GM03348 (cell line): ENCODE measurements around the gene WWC1.
"Not testable (repeated sequence)": the region's sequence is repeated elsewhere in the genome, so short reads cannot be mapped to it uniquely, and the experiment has no call there.

Experiments used
- DNase-seq: peaks from one replicate; pipeline ENCODE4 v3.0.0; 2012; ENCODE audit warnings: low spot score

WWC1 gene

DNA sequence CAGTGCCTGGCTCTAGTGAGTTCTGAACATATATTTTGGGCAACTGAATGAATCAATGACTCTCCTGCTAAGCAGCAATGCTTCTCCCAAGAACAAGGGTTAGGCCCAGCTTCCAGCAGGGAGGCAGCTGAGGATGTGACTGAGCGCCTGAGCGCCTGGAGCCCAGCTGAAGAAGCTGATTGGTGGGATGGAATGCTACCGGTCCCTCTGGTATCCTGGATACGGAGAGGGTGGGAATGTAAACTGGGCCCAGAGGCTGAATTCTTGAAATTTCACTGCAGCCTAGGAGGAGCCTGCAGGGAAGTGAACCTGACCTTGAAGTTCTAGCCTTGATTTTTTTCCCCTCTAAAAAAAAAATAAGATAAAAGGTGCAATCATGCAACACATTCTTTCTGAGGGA is 43.2 kb downstream of the WWC1 start:
- peak; percentile 49 for DNase-seq

DNA sequence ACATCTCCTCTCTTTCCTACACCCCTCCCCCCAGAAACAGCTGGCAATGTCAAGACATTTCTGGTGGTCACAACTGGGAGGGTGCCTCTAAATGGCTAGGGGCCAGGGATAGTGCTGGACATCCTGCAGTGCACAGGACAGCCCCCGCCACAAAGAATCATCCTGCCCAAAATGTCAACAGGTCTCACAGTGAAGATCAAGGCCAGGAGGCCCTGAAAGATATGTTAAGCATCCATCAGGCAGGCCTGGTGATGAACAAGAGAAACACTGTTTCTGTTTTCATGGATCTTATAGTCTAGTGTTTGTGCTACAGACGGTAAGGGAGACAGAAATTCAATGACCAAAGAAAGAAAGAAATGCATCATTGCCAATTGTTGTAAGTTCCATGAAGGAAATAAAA is 45.9 kb downstream of the WWC1 start:
- no peak for DNase-seq

GRCh38 chr5:168339109-168339771 is 47.8 kb downstream of the WWC1 start:
- DNase-seq = no peak

- not testable (repeated sequence) for DNase-seq
These were observed 48.3 kb downstream of the WWC1 start for GRCh38 chr5:168339772-168340140.

GRCh38 chr5:168340487-168340886 is 49.0 kb downstream of the WWC1 start:
- no peak for DNase-seq

- DNase-seq = no peak
These were observed 49.7 kb downstream of the WWC1 start for GRCh38 chr5:168341178-168341577.

DNA sequence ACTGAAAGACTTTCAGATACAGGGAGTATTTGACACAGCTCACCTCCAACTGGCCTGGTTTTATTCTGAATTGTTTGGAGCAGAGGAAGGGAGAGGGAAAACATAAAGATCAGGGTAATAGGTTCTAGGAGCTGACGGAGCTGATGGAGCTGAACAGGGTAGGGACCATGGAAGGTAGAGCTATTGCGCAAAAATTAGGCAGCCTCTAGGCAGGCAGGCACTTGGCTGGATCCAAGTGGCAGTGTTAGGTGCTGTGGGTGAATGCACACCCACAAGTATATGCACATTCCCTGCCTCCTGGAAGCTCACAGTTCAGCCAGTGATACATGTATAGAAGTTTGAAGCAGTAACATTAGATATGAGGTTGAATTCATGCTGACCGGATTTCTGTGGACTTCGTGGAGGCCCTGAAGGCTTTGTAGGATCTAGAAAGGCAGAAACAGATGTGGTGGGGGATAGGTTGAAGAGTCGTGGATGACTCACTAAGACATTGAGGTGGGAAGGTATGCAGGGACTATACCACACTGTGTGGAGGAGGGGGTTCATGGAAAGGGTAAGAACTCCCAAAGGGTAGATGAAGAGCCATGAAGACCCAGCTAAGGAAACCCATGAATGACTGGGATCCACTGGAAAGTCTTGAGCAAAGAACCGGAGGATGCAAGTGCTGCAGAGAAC is 50.8 kb downstream of the WWC1 start:
- no peak for DNase-seq

GRCh38 chr5:168342985-168343384 is 51.5 kb downstream of the WWC1 start:
- no peak for DNase-seq

DNA sequence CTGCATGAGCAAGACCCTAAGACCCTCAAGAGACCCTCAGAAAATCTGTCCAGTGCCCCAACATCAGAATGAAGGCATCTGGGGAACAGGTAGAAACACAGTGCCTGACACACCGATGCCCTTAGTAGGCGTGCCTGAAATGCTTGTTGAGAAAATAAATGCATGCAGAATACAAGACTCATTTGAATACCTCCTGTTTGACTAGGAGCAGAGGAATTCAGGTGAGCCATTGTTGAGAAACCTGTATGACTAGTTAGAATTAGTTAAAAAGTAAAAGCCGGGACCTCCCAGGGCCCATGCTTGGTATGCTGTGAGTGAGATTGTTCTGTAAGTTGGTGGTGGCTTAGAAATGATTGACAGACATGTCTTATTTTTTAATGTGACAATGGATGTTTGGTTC is 55.0 kb downstream of the WWC1 start:
- no peak for DNase-seq

DNA sequence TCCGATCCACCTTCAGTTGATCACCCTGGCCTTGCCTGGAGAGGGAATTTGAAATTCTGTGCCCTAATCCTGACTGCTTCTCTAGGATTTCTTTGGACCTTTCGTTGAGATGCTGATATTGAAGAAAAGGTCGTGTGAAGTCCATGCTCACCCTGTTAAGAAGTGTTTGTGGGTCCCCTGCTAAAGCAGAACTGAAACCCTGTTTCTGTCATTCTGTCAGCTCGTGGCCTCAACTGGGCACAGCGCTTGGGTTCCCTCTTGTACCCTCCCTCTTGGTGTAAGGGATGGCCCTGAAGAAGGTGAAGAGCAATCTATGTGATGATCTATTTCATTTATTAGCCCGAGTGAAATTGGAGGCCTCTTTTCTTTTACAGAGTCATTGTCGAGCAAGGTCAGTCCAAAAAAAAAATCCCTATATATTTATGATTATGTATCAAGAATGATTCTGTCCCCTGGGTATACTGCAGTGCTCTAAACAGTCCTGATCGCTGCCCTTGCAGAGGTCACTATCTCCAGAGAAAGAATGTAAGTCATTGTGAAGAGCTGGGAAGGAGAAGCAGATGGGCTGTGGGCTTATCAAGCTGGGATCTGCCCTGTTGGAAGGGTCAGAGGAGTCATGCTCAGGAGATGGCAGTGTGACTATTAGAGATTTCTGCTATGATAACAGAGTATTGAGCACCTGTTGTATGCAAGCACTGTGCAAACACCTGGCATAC is 56.1 kb downstream of the WWC1 start:
- DNase-seq = no peak

DNA sequence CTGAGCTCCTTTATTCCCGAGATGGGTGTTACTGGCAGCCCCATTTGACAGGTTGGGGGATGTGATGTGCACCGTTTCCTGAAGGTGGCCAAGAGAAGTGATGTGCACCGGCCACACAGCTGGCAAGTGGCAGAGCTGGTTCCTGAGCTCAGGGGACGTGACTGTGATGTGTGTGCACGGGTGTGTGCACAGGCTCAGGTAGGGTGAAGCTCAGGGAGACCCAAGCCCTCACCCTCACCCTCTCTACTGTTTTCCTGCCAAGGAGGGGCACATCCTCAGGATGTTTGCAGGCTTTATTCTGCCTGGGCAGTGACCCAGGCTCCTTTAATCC is 56.6 kb downstream of the WWC1 start:
- DNase-seq = no peak

- DNase-seq = no peak
These were observed 58.9 kb downstream of the WWC1 start for GRCh38 chr5:168350315-168350714.

DNA sequence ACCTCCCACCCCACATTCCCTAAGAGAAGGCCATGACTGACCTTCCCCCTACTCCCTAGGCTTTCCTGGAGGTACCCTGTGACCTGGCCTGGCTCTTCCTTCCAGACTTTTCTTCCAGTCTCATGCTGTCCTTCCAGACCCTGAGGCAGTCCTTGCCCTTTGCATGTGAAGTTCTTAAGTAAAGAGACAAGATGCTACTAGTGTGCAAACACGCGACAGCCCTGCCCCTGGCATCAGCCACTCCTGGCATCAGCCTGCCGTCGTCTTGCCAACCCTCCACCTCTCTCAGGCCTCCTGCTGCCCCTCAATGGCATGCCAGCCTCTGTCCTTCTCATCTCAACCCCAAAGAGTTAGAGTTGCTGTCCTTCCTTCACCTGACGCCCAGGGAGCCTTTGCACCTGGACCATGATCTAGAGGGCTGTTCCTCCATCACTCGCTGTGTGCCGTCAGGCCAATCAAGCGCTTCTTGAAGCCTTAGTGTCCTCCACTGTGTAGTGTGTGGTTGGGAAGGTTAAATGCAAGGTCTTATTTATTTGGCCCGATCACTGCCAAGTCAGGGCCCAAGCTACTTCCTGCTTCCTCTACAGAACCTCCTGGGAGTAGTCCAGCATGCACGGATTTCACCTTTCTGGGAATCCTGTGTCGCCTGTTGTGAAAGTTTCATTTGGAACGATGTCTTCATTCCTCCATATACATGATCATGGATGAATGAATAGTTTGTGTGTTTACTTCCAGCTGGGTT is 61.9 kb downstream of the WWC1 start:
- no peak for DNase-seq

DNA sequence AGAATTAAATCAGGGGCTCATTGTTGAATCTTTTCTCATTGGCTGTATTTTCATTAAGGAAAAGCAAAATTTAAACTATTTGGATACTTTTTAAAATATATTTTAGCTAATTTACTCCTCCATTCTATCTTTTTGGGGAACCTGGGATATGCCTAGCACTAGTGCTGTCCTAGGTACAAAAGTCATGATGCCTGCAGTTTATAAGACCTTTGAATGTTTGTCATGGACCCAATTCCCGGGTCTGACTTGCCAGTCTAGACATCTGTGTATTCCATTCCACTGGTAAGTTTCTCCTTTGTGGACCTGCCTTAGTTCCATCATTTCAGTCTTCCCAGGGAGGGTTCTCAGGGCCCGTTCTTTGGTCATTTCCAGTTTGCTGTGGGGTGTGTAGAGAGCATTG is 63.0 kb downstream of the WWC1 start:
- DNase-seq = no peak

DNA sequence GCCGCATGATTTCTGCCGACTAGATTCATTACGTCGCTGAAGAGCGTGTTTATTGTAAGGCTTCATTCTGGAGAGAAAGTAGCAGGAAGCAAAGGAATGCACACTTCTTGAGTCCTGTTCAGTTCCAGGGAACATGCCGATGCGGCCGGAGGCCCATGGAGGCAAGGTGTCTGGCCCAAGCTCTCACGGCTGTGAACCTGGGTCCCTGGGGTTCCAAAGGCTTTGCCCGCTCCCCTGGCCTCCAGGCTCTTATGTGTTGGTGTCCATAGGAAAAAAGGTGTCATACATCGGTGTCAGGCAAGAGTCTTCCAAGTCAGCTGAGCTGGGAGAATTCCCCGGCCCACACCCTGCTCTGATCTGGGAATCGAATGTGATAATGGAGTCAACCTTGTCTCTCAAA is 64.7 kb downstream of the WWC1 start:
- DNase-seq = no peak

GRCh38 chr5:168356592-168356991 is 65.1 kb downstream of the WWC1 start:
- DNase-seq = no peak

- no peak for DNase-seq
These were observed 66.4 kb downstream of the WWC1 start for GRCh38 chr5:168357876-168358275.

DNA sequence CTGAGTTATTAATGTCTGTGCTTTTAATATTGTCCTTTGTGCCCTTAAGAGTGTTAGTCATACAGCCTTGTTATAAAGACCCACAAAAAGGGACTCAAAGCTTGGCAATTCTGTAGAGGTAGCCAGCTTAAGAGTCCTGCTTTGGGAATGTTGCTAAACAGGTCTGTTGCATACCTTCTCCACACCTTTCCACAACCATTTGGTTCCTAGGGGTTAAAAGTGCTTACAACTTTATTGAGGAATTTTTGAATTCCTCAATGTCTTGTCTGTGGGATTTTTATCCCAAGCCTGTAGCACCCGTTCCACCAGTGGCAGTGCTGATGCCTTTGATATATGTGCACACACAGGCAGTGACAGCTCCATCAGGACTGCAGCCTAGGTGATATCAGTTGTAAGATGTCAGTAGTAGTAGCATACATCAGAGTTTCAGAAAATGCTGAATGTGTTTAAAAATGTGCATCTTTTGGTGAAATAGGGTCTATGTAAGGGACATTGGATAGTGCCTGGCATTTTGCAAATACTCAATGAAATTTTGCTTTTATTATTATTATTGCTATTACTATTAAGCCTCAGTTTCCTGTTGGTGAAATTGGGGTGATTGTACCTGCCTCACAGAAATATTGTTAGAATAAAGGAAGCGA is 68.5 kb downstream of the WWC1 start:
- no peak for DNase-seq

GRCh38 chr5:168360521-168361285 is 69.3 kb downstream of the WWC1 start:
- DNase-seq = no peak

- DNase-seq = no peak
These were observed 70.8 kb downstream of the WWC1 start for GRCh38 chr5:168362097-168362885.

- DNase-seq = peak; percentile 44
These were observed 72.8 kb downstream of the WWC1 start for GRCh38 chr5:168364151-168364661.
